Neuron (in vitro differentiated cells): ENCODE results near the gene MKNK2.

Source experiments
- H2AFZ ChIP-seq: one replicate; pipeline ENCODE4 v1.6.1; 2013; ENCODE audit warnings: low read depth, mild to moderate bottlenecking, inconsistent platforms, low read length, moderate library complexity
- H3K27me3 ChIP-seq: one replicate; pipeline ENCODE4 v1.6.1; 2013; ENCODE audit warnings: low read length; ENCODE audit not compliant: insufficient read depth
- H3K36me3 ChIP-seq: one replicate; pipeline ENCODE4 v1.6.1; 2013; ENCODE audit warnings: low read length; ENCODE audit not compliant: insufficient read depth
- H3K4me1 ChIP-seq: one replicate; pipeline ENCODE4 v1.6.1; 2013; ENCODE audit warnings: low read length; ENCODE audit not compliant: insufficient read depth
- H3K4me3 ChIP-seq: 2 replicates; pipeline ENCODE4 v1.5.1; 2013; ENCODE audit warnings: mild to moderate bottlenecking, low read length, moderate library complexity
- H3K9me3 ChIP-seq: one replicate; pipeline ENCODE4 v1.6.1; 2013; ENCODE audit warnings: low read length

MKNK2 gene

GRCh38 chr19:2032296-2032941 is 18.6 kb downstream of the MKNK2 start:
- Histone ChIP-seq H3K27me3 (no peaks in the 10 kb centered on the region), H3K4me3 (no peak overlapping the region), H3K4me1 (peaks cover 10% of the 10 kb centered on the region), H3K9me3 (no peaks in the 10 kb centered on the region), H3K36me3 (no peaks in the 10 kb centered on the region), H2AFZ (no peak overlapping the region)

GRCh38 chr19:2027361-2027760 is 23.7 kb downstream of the MKNK2 start:
- H3K9me3 ChIP-seq = no peaks in the 10 kb centered on the region
- no peak overlapping the region for H2AFZ ChIP-seq
- H3K4me1 ChIP-seq = peaks cover 5% of the 10 kb centered on the region
- H3K27me3 ChIP-seq = no peaks in the 10 kb centered on the region
- H3K4me3 ChIP-seq = no peak overlapping the region
- H3K36me3 ChIP-seq = no peaks in the 10 kb centered on the region

- H3K36me3 ChIP-seq = no peaks in the 10 kb centered on the region
- H3K9me3 ChIP-seq = no peaks in the 10 kb centered on the region
- H3K27me3 ChIP-seq = no peaks in the 10 kb centered on the region
- no peaks in the 10 kb centered on the region for H3K4me1 ChIP-seq
- no peak overlapping the region for H3K4me3 ChIP-seq
- H2AFZ ChIP-seq = no peak overlapping the region
These were observed 24.3 kb downstream of the MKNK2 start for GRCh38 chr19:2026770-2027169.

GRCh38 chr19:2022289-2022688 is 28.8 kb downstream of the MKNK2 start:
- Histone ChIP-seq H3K9me3 (no peaks in the 10 kb centered on the region), H3K36me3 (no peaks in the 10 kb centered on the region), H3K4me1 (peaks cover 2% of the 10 kb centered on the region), H3K27me3 (no peaks in the 10 kb centered on the region), H2AFZ (no peak overlapping the region), H3K4me3 (no peak overlapping the region)

GRCh38 chr19:2021453-2022140 is 29.4 kb downstream of the MKNK2 start:
- Histone ChIP-seq H3K4me1 (peaks cover 2% of the 10 kb centered on the region), H3K27me3 (no peaks in the 10 kb centered on the region), H2AFZ (no peak overlapping the region), H3K9me3 (no peaks in the 10 kb centered on the region), H3K36me3 (no peaks in the 10 kb centered on the region), H3K4me3 (no peak overlapping the region)

GRCh38 chr19:2018752-2019151 is 32.3 kb downstream of the MKNK2 start:
- Histone ChIP-seq H3K27me3 (no peaks in the 10 kb centered on the region), H3K9me3 (no peaks in the 10 kb centered on the region), H3K4me1 (peaks cover 7% of the 10 kb centered on the region), H3K4me3 (no peak overlapping the region), H3K36me3 (no peaks in the 10 kb centered on the region), H2AFZ (no peak overlapping the region)

GRCh38 chr19:2016041-2016807 is 34.8 kb downstream of the MKNK2 start:
- Histone ChIP-seq H2AFZ (no peak overlapping the region), H3K4me1 (peaks cover 7% of the 10 kb centered on the region), H3K27me3 (no peaks in the 10 kb centered on the region), H3K4me3 (peak overlapping the region; percentile 56), H3K36me3 (peaks cover 5% of the 10 kb centered on the region), H3K9me3 (peaks cover 3% of the 10 kb centered on the region)

- peaks cover 10% of the 10 kb centered on the region for H3K36me3 ChIP-seq
- H3K27me3 ChIP-seq = no peaks in the 10 kb centered on the region
- H3K4me3 ChIP-seq = peak within 1 kb of the TSS; percentile 73
- H2AFZ ChIP-seq = no peak within 1 kb of the TSS
- H3K9me3 ChIP-seq = peaks cover 8% of the 10 kb centered on the region
- H3K4me1 ChIP-seq = peaks cover 7% of the 10 kb centered on the region
These were observed 35.5 kb downstream of the MKNK2 start, which contains the start of gene BTBD2 for GRCh38 chr19:2015608-2015950. TSS of gene BTBD2 (minus strand) at chr19:2015714. CDS start at chr19:2015703, 11 bp downstream.

- Histone ChIP-seq H3K36me3 (peaks cover 14% of the 10 kb centered on the region), H2AFZ (no peak overlapping the region), H3K9me3 (peaks cover 11% of the 10 kb centered on the region), H3K27me3 (no peaks in the 10 kb centered on the region), H3K4me3 (peak overlapping the region; percentile 73), H3K4me1 (peaks cover 7% of the 10 kb centered on the region)
These were observed 36.1 kb downstream of the MKNK2 start for GRCh38 chr19:2014731-2015607.

- Histone ChIP-seq H3K36me3 (peaks cover 14% of the 10 kb centered on the region), H2AFZ (no peak overlapping the region), H3K27me3 (no peaks in the 10 kb centered on the region), H3K4me3 (peak overlapping the region; percentile 73), H3K9me3 (peaks cover 11% of the 10 kb centered on the region), H3K4me1 (peaks cover 5% of the 10 kb centered on the region)
These were observed 36.9 kb downstream of the MKNK2 start for GRCh38 chr19:2014131-2014571.

- peaks cover 14% of the 10 kb centered on the region for H3K36me3 ChIP-seq
- no peaks in the 10 kb centered on the region for H3K27me3 ChIP-seq
- H3K9me3 ChIP-seq = peaks cover 11% of the 10 kb centered on the region
- no peak overlapping the region for H3K4me3 ChIP-seq
- no peak overlapping the region for H2AFZ ChIP-seq
- peaks cover 5% of the 10 kb centered on the region for H3K4me1 ChIP-seq
These were observed 37.4 kb downstream of the MKNK2 start for GRCh38 chr19:2013683-2013961.

- Histone ChIP-seq H3K36me3 (peaks cover 14% of the 10 kb centered on the region), H2AFZ (no peak overlapping the region), H3K27me3 (no peaks in the 10 kb centered on the region), H3K4me1 (peaks cover 5% of the 10 kb centered on the region), H3K4me3 (no peak overlapping the region), H3K9me3 (peaks cover 11% of the 10 kb centered on the region)
These were observed 37.9 kb downstream of the MKNK2 start for GRCh38 chr19:2012941-2013682.
